ENCODE data around the gene OTP. TPM values are rescaled to one million over a fixed set of nuclear protein-coding genes. Genes with fewer than 3 reads are reported as not detected.
A peak's percentile ranks its signal among the peaks of the same experiment; 100 is the strongest.

The OTP gene
- total RNA-seq, 2 experiments from 2014 or later = not detected

DNA sequence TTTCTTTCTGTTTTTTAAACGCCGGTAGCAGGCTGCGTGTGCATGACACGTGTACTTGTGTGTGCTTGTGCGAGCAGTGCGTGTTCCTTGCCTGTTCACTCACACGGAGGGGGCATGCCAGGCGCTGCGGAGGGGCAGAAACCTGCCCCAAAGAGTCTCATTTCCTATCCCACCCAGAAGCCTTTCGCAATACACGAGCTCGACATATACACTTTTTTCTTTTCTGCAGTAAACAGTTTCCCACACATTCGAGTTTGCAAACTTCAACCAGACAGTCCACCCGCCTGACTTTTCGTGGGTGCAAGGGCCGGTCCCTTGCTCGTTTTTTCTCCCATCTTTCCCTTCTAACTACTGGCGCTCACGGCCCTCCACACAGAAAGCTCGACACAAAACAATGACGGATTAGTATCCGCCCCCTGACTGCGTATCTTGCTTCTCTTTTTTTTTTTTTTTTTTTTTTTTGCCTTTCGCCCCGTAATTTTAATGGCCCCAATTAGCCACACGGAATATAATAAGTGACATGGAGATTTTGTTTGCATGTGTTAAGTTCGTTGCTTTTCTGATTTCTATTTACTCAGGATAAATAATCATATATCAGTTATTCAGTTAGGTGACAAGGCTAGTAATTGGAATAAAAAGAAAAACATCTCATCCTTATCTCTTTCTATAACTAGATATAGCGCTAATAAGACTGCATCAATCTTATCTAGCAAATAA, 5.3 kb upstream of the OTP start:
- ChIA-PET POLR2A (no interaction called here), CTCF (interaction anchor here (1.1 kb wide), 1 partner anchor 14 kb away, joined by 3 read pairs; no protein-coding TSS in a partner anchor)
- Mint-ChIP-seq H3K27ac (no peak overlapping the region), H3K4me1 (ENCODE audit: low read depth) (peaks cover 26% of the 10 kb centered on the region), H3K4me3 (peak overlapping the region; percentile 40), H3K9me3 (no peaks in the 10 kb centered on the region), H3K27me3 (peaks cover 80% of the 10 kb centered on the region), H3K36me3 (ENCODE audit: low read depth) (peaks cover 8% of the 10 kb centered on the region)
- no peak for ATAC-seq
- TF ChIP-seq, protein P1, sequence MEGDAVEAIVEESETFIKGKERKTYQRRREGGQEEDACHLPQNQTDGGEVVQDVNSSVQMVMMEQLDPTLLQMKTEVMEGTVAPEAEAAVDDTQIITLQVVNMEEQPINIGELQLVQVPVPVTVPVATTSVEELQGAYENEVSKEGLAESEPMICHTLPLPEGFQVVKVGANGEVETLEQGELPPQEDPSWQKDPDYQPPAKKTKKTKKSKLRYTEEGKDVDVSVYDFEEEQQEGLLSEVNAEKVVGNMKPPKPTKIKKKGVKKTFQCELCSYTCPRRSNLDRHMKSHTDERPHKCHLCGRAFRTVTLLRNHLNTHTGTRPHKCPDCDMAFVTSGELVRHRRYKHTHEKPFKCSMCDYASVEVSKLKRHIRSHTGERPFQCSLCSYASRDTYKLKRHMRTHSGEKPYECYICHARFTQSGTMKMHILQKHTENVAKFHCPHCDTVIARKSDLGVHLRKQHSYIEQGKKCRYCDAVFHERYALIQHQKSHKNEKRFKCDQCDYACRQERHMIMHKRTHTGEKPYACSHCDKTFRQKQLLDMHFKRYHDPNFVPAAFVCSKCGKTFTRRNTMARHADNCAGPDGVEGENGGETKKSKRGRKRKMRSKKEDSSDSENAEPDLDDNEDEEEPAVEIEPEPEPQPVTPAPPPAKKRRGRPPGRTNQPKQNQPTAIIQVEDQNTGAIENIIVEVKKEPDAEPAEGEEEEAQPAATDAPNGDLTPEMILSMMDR (IDR thresholded peaks at IDR 0.05) = no peak
- peak; percentile 10 for DNase-seq
- intact Hi-C loops (cut with micrococcal nuclease) = loop anchor here (10.0 kb wide), 1 partner anchor 201 kb away; no protein-coding TSS in a partner anchor

DNA sequence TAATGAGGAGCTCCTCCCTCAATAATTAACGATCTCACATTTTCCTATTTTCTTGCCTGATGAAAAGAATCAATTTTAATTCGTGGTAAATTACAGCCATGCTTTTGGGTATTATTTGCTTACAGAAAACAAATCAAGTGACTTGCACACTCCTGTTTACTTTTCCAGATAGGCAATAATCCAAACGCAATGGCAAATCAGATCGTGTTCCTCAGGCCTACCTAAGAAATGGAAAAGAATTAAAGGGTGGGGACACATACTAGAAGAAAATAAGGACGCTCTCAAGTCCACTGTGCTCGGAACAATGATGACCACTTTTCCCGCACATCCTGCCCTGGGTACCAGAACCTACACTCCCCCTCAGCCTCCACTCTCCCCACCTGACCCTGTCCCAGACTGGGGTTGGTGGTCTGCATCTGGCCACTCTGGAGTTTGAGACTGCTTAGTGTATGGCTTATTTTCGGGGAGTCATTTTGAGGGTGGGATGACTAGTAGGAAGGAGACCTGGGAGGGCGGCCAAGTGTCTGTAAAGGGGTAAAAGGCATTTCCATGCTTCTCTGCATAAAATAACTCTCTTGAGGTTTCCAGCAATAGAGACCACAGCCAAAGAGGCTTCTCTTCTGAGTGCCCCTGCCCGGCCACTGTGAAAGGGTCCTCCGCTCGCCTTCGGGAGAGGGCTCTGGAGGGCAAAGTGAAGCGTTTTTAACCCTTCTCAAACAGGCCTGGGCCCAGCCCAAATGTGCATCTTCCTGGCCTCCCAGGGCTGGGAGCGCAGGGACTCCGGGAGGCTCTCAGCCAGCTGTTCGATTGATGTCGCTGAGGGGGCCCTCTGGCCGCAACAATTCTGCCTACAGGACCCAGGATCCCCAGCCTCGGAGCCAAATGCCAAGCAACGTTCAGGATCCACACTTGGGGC, 4.5 kb upstream of the OTP start:
- CTCF ChIA-PET = interaction anchor here (1.1 kb wide), 1 partner anchor 13 kb away, joined by 3 read pairs; no protein-coding TSS in a partner anchor
- Mint-ChIP-seq H3K27me3 (peaks cover 73% of the 10 kb centered on the region), H3K4me1 (ENCODE audit: low read depth) (peaks cover 27% of the 10 kb centered on the region), H3K4me3 (peak overlapping the region; percentile 40), H3K27ac (no peak overlapping the region), H3K36me3 (ENCODE audit: low read depth) (peaks cover 8% of the 10 kb centered on the region), H3K9me3 (no peaks in the 10 kb centered on the region)
- TF ChIP-seq, protein P1 (IDR thresholded peaks at IDR 0.05) = no peak
- intact Hi-C loops (cut with micrococcal nuclease) = loop anchor here (10.0 kb wide), 1 partner anchor 202 kb away; no protein-coding TSS in a partner anchor
- no peak for ATAC-seq
- no peak for DNase-seq
- POLR2A ChIA-PET = no interaction called here

DNA sequence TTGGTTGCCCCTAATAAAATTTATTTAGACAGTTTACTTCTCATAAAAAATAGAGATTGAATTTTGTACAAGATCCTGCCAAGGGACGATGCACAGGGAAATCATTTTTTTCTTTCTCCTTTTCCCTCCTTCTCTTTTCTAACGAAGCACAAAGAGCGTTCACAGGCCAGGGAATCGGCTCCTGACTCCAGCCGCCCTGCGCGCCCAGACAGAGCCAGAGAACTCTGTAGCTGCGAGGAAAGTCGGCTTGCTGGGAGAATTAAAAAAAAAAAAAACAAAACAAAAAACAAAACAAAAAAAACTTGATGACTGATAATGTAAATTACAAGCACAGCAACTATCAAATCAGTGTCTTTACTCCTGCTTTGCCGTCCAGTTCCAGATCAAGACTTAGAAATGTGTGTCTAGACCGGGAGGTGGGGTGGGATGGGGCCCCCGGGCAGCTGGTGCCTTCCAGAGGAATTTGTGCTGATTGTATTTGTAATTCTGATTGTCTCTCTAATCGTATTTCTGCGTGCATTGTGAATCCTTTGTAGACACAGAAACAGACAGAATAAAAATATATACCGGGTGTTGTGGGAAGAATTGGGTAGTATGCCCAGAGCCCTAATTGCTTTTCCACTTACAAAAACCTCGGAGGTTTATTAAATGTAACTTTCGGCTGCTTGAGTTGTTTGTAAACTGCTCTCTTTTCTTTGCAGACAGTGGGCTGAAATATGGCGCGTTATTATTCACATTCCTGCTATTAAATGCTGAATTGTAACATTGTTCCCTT, 3.6 kb upstream of the OTP start:
- TF ChIP-seq, protein P1 (IDR thresholded peaks at IDR 0.05) = no peak
- H3K36me3 Mint-ChIP-seq (ENCODE audit: low read depth) = peaks cover 8% of the 10 kb centered on the region
- H3K9me3 Mint-ChIP-seq = no peaks in the 10 kb centered on the region
- CTCF ChIA-PET = interaction anchor here (1.7 kb wide), 1 partner anchor 12 kb away, joined by 5 read pairs; no protein-coding TSS in a partner anchor
- H3K27me3 Mint-ChIP-seq = peaks cover 78% of the 10 kb centered on the region
- no peak overlapping the region for H3K27ac Mint-ChIP-seq
- no peak overlapping the region for H3K4me3 Mint-ChIP-seq
- DNase-seq = no peak
- POLR2A ChIA-PET = interaction anchor here (0.8 kb wide), 1 partner anchor 12 kb away, joined by 3 read pairs; no protein-coding TSS in a partner anchor
- no peak for ATAC-seq
- intact Hi-C loops (cut with micrococcal nuclease) = loop anchor here (10.0 kb wide), 1 partner anchor 203 kb away; no protein-coding TSS in a partner anchor
- H3K4me1 Mint-ChIP-seq (ENCODE audit: low read depth) = peaks cover 31% of the 10 kb centered on the region

DNA sequence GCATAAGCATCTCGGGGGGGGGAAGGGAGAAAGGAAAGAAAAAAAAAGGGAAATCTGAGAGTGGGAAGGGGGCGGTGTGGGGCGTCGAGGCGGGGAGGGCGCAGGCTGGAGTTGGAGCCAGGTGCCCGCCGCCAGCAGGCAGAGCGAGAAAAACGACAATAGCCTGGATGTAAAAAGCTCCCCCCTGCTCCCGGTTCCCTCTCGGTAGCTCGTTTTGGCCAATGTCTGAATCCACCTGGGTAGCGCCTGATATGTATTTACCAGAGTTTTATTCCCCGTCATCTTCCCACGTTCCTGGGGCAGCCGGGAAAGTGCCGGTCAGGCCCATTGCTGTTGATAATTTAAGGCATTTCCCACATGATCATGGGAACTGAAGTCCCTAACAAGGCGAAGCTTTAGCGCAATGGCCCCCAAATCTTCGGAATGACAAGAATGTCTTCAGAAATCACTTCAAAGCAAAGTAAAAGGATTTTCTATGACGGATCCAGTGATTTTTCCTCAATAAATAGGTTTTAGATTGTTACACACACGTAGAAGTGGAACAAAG, 3.0 kb upstream of the OTP start:
- POLR2A ChIA-PET = interaction anchor here (0.8 kb wide), 1 partner anchor 12 kb away, joined by 3 read pairs; no protein-coding TSS in a partner anchor
- H3K27ac Mint-ChIP-seq = no peak overlapping the region
- ATAC-seq (no peak), DNase-seq (no peak)
- peaks cover 75% of the 10 kb centered on the region for H3K27me3 Mint-ChIP-seq
- intact Hi-C loops (cut with micrococcal nuclease) = loop anchor here (10.0 kb wide), 1 partner anchor 203 kb away; no protein-coding TSS in a partner anchor
- TF ChIP-seq, protein P1 (IDR thresholded peaks at IDR 0.05) = no peak
- peaks cover 31% of the 10 kb centered on the region for H3K4me1 Mint-ChIP-seq (ENCODE audit: low read depth)
- H3K9me3 Mint-ChIP-seq = no peaks in the 10 kb centered on the region
- no peak overlapping the region for H3K4me3 Mint-ChIP-seq
- peaks cover 8% of the 10 kb centered on the region for H3K36me3 Mint-ChIP-seq (ENCODE audit: low read depth)
- CTCF ChIA-PET = interaction anchor here (1.7 kb wide), 1 partner anchor 11 kb away, joined by 5 read pairs; no protein-coding TSS in a partner anchor
